HEK293 (cell line): ENCODE measurements around the gene YWHAE.

Source experiments
- CTCF ChIP-seq: fragments of 450-650 bp; formaldehyde crosslinking; IDR thresholded peaks from 2 replicates; pipeline ENCODE4 v1.5.1; 2016; ENCODE audit warnings: missing biosample characterization, missing genetic modification characterization
- PRDM4 ChIP-seq: fragments of 450-650 bp; formaldehyde crosslinking; IDR thresholded peaks from 2 replicates; pipeline ENCODE4 v1.5.1; 2017; ENCODE audit warnings: missing biosample characterization, missing genetic modification characterization
- ZBTB8A ChIP-seq: fragments of 450-650 bp; formaldehyde crosslinking; IDR thresholded peaks from 2 replicates; pipeline ENCODE4 v1.5.1; 2016; ENCODE audit warnings: missing biosample characterization, missing genetic modification characterization
- ZNF354C ChIP-seq: fragments of 450-650 bp; formaldehyde crosslinking; IDR thresholded peaks from 2 replicates; pipeline ENCODE4 v1.5.1; 2016; ENCODE audit warnings: missing biosample characterization, missing genetic modification characterization, low read depth, borderline replicate concordance
- ZSCAN5A ChIP-seq: fragments of 450-650 bp; formaldehyde crosslinking; IDR thresholded peaks from 2 replicates; pipeline ENCODE4 v1.5.1; 2016; ENCODE audit warnings: missing biosample characterization, missing genetic modification characterization

- TF ChIP-seq CTCF (tag by site-specific recombination) (no peak), ZSCAN5A (tag by site-specific recombination) (no peak), PRDM4 (no peak), ZNF354C (tag by site-specific recombination) (no peak), ZBTB8A (tag by site-specific recombination) (no peak)
Measured at GRCh38 chr17:1422885-1423284, 22.9 kb upstream of the YWHAE start.
